Trophoblast cell (in vitro differentiated cells and primary cell): ENCODE measurements around the gene SRRM3.
"Not testable (repeated sequence)": the region's sequence is repeated elsewhere in the genome, so short reads cannot be mapped to it uniquely, and the experiment has no call there.

Source experiments
- DNase-seq, 2 donors: peaks; one replicate each; pipeline ENCODE4 v3.0.0-alpha.2; 2016
- H2AFZ ChIP-seq: 2 replicates; pipeline ENCODE4 v1.6.1; 2013; ENCODE audit warnings: low read length, moderate library complexity, mild to moderate bottlenecking; ENCODE audit not compliant: insufficient read depth, poor library complexity
- H2AK5ac ChIP-seq: 2 replicates; pipeline ENCODE4 v1.6.1; 2013; ENCODE audit warnings: mild to moderate bottlenecking, low read length
- H2BK120ac ChIP-seq: 2 replicates; pipeline ENCODE4 v1.6.1; 2013; ENCODE audit warnings: low read length, mild to moderate bottlenecking, moderate library complexity; ENCODE audit not compliant: insufficient read depth, poor library complexity
- H2BK12ac ChIP-seq: 2 replicates; pipeline ENCODE4 v1.6.1; 2013; ENCODE audit warnings: mild to moderate bottlenecking, low read length, moderate library complexity
- H2BK5ac ChIP-seq: 2 replicates; pipeline ENCODE4 v1.6.1; 2013; ENCODE audit warnings: low read length, low read depth, moderate library complexity, mild to moderate bottlenecking; ENCODE audit not compliant: poor library complexity
- H3K14ac ChIP-seq: 2 replicates; pipeline ENCODE4 v1.6.1; 2013; ENCODE audit warnings: mild to moderate bottlenecking, low read length
- H3K18ac ChIP-seq: 2 replicates; pipeline ENCODE4 v1.6.1; 2013; ENCODE audit warnings: mild to moderate bottlenecking, low read length
- H3K23ac ChIP-seq: 2 replicates; pipeline ENCODE4 v1.6.1; 2013; ENCODE audit warnings: low read length
- H3K27ac ChIP-seq: 2 replicates; pipeline ENCODE4 v1.5.1; 2013; ENCODE audit warnings: low read depth, mild to moderate bottlenecking, inconsistent platforms, low read length, moderate library complexity
- H3K27me3 ChIP-seq: 2 replicates; pipeline ENCODE4 v1.6.1; 2013; ENCODE audit warnings: inconsistent platforms, mild to moderate bottlenecking, low read length, moderate library complexity; ENCODE audit not compliant: insufficient read depth
- H3K36me3 ChIP-seq, 2 experiments: 1 replicate in 1 of 2; 2 replicates in 1 of 2; pipeline ENCODE4 v1.6.1; 2013; ENCODE audit warnings: low read length in 2 of 2, mild to moderate bottlenecking in 2 of 2, moderate library complexity in 1 of 2; ENCODE audit not compliant: insufficient read depth in 2 of 2, control insufficient read depth in 1 of 2
- H3K4ac ChIP-seq: 2 replicates; pipeline ENCODE4 v1.6.1; 2013; ENCODE audit warnings: low read depth, mild to moderate bottlenecking, low read length, moderate library complexity
- H3K4me1 ChIP-seq, 2 experiments: 1 replicate in 1 of 2; 2 replicates in 1 of 2; pipeline ENCODE4 v1.6.1; 2013; ENCODE audit warnings: low read length in 2 of 2, mild to moderate bottlenecking in 2 of 2, moderate library complexity in 1 of 2; ENCODE audit not compliant: insufficient read depth in 2 of 2, control insufficient read depth in 1 of 2
- H3K4me2 ChIP-seq: 2 replicates; pipeline ENCODE4 v1.6.1; 2013; ENCODE audit warnings: inconsistent platforms, mild to moderate bottlenecking, low read length, moderate library complexity
- H3K4me3 ChIP-seq: 2 replicates; pipeline ENCODE4 v1.5.1; 2013; ENCODE audit warnings: mild to moderate bottlenecking, low read depth, low read length, inconsistent platforms
- H3K79me1 ChIP-seq: one replicate; pipeline ENCODE4 v1.6.1; 2013; ENCODE audit warnings: low read length
- H3K79me2 ChIP-seq: 2 replicates; pipeline ENCODE4 v1.6.1; 2013; ENCODE audit warnings: low read length, mild to moderate bottlenecking; ENCODE audit not compliant: control insufficient read depth, insufficient read depth, poor library complexity
- H3K9ac ChIP-seq: 2 replicates; pipeline ENCODE4 v1.6.1; 2013; ENCODE audit warnings: mild to moderate bottlenecking, low read length
- H3K9me3 ChIP-seq: 2 replicates; pipeline ENCODE4 v1.6.1; 2013; ENCODE audit warnings: low read depth, mild to moderate bottlenecking, control low read depth, inconsistent platforms, low read length; ENCODE audit not compliant: insufficient read depth
- H4K12ac ChIP-seq: 2 replicates; pipeline ENCODE4 v1.6.1; 2013; ENCODE audit warnings: low read depth, mild to moderate bottlenecking, low read length, moderate library complexity
- H4K8ac ChIP-seq: 2 replicates; pipeline ENCODE4 v1.6.1; 2013; ENCODE audit warnings: low read depth, mild to moderate bottlenecking, low read length, moderate library complexity
- H4K91ac ChIP-seq: one replicate; pipeline ENCODE4 v1.6.1; 2013; ENCODE audit warnings: low read depth, mild to moderate bottlenecking, low read length, moderate library complexity
- WGBS: extraction: QIAGEN DNeasy Blood & Tissue Kit; methylation state at CpG from one replicate; pipeline ENCODE4 v1.1.7; 2013; ENCODE audit warnings: missing lambda C conversion rate; ENCODE audit not compliant: insufficient read length, insufficient coverage; ENCODE audit errors: extremely low coverage; 5-methylcytosine and 5-hydroxymethylcytosine counted together

SRRM3 gene

DNA sequence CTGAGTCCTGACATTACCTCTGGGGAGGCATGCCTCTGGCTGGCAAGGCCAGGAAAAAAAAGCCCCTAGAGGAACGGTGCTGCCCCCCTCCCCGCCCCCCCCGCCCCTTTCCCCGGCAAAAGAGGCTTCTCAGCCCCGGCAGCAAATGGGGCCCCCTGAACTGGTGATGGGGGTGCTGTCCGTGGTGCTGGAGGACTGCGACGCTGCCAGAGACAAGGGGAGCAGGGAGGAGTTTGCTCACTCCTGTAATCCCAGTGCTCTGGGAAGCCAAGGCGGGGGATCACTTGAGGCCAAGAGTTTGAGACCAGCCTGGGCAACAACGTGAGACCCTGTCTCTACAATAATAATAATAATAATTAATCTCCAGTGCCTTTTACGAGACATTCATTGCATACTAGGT, 23.7 kb downstream of the SRRM3 start:
- Histone ChIP-seq H3K27me3 (no peaks in the 10 kb centered on the region), H3K9ac (no peak overlapping the region), H2AFZ (no peak overlapping the region), H4K12ac (no peak overlapping the region), H4K8ac (no peak overlapping the region), H3K4me2 (no peak overlapping the region), H3K18ac (no peak overlapping the region), H3K14ac (no peak overlapping the region), H3K4me3 (no peak overlapping the region), H3K23ac (no peak overlapping the region), H2BK120ac (no peak overlapping the region), H2BK12ac (no peak overlapping the region), H3K36me3 (no peaks in the 10 kb centered on the region), H3K79me2 (no peaks in the 10 kb centered on the region), H4K91ac (no peak overlapping the region), H3K79me1 (no peaks in the 10 kb centered on the region), H3K4me1 (no peaks in the 10 kb centered on the region), H3K4ac (no peak overlapping the region), H3K9me3 (no peaks in the 10 kb centered on the region), H3K27ac (no peak overlapping the region), H2BK5ac (no peak overlapping the region), H2AK5ac (no peak overlapping the region)
- DNase-seq, result peak in 1 of 2 donors; percentile 11
- no CpG with 5 or more reads among the region's 11 CpGs for WGBS

DNA sequence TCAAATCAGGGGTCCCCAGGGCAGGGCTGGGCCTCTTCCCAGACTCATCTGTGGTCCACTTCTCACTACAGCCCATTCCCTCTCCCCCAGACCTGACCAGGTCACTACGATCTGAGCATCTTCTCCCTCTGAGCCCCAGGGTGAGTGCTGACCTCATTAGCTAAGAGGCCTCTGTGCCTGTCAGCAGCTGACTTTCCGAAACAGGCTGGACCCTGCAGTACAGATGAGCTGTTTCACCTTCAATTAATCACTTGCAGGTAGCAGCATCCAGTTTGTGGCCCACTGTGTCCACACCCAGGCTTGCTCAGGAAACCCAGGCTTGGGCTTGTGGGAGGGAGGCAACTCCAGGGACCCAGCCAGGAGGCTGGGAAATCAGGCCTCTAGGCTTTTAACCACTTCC, 24.3 kb downstream of the SRRM3 start:
- H3K4me3 ChIP-seq, result peak overlapping the region; percentile 49
- H3K27ac ChIP-seq, result no peak overlapping the region
- H2AFZ ChIP-seq, result no peak overlapping the region
- H3K18ac ChIP-seq, result no peak overlapping the region
- no peaks in the 10 kb centered on the region for H3K79me2 ChIP-seq
- no peak overlapping the region for H4K8ac ChIP-seq
- H3K4me1 ChIP-seq, result no peaks in the 10 kb centered on the region
- no peak overlapping the region for H3K4me2 ChIP-seq
- no peak overlapping the region for H4K12ac ChIP-seq
- H3K36me3 ChIP-seq, result no peaks in the 10 kb centered on the region
- H3K9ac ChIP-seq, result no peak overlapping the region
- no peak overlapping the region for H3K14ac ChIP-seq
- WGBS, result no CpG with 5 or more reads among the region's 2 CpGs
- H3K23ac ChIP-seq, result no peak overlapping the region
- H3K4ac ChIP-seq, result no peak overlapping the region
- H3K27me3 ChIP-seq, result no peaks in the 10 kb centered on the region
- no peak overlapping the region for H4K91ac ChIP-seq
- no peaks in the 10 kb centered on the region for H3K79me1 ChIP-seq
- no peak overlapping the region for H2BK5ac ChIP-seq
- H2AK5ac ChIP-seq, result no peak overlapping the region
- DNase-seq, result no peak
- H2BK12ac ChIP-seq, result no peak overlapping the region
- H3K9me3 ChIP-seq, result no peaks in the 10 kb centered on the region
- H2BK120ac ChIP-seq, result no peak overlapping the region

DNA sequence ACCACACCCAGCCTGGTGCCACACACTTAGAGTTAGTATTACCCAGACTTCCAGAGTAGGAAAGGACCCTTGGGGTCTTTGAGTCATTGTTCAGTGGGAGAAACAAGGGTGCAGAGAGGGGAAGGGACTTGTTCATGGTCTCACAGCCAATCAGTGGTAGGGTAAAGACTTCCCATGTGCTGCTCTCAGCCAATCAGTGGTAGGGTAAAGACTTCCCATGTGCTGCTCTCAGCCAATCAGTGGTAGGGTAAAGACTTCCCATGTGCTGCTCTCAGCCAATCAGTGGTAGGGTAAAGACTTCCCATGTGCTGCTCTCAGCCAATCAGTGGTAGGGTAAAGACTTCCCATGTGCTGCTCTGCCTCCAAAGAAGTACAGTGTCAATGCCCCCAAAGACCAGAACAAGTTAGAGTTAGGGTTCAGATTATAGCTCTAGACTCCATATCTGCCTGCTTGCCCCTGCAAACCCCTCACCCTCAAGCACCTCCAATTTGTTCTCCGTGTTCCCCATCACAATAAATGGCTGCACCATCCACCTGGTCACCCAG, 25.3 kb downstream of the SRRM3 start:
- H3K4ac ChIP-seq, H4K12ac ChIP-seq, H3K4me1 ChIP-seq, H3K9ac ChIP-seq, H3K36me3 ChIP-seq, H3K18ac ChIP-seq, H3K79me2 ChIP-seq, H2BK5ac ChIP-seq, H3K14ac ChIP-seq, H4K8ac ChIP-seq, H3K79me1 ChIP-seq, H2BK12ac ChIP-seq, H3K4me2 ChIP-seq, H3K23ac ChIP-seq, H2AFZ ChIP-seq, H3K27ac ChIP-seq, H3K27me3 ChIP-seq, H4K91ac ChIP-seq, H2AK5ac ChIP-seq, H3K4me3 ChIP-seq, H2BK120ac ChIP-seq, H3K9me3 ChIP-seq, DNase-seq: not testable (repeated sequence)
- WGBS, result no CpG with 5 or more reads among the region's 1 CpG

DNA sequence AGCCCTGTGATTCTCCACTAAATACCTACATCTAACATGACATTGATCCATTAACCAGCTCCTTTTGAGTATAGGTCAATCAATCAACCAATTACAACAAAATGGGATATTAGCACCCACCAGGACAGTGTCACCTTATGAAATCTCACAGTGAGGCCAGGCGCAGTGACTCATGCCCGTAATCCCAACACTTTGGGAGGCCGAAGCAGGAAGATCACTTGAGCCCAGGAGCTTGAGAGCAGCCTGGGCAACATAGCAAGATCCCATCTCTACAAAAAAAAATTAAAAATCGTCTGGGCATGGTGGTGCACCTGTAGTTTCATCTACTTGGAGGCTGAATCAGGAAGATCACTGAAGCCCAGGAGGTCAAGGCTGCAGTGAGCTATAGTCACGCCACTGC, 28.5 kb downstream of the SRRM3 start:
- Histone ChIP-seq H3K36me3 (no peaks in the 10 kb centered on the region), H3K9me3 (peaks cover 2% of the 10 kb centered on the region), H3K27ac (no peak overlapping the region), H3K9ac (no peak overlapping the region), H2BK120ac (no peak overlapping the region), H2AFZ (no peak overlapping the region), H2BK5ac (no peak overlapping the region), H3K27me3 (no peaks in the 10 kb centered on the region), H4K8ac (no peak overlapping the region), H3K18ac (no peak overlapping the region), H3K14ac (no peak overlapping the region), H3K4me3 (peak overlapping the region; percentile 30), H4K91ac (no peak overlapping the region), H4K12ac (no peak overlapping the region), H3K4me1 (peaks cover 2 to 5% of the 10 kb centered on the region in 2 experiments), H3K4ac (no peak overlapping the region), H3K23ac (no peak overlapping the region), H3K79me1 (no peaks in the 10 kb centered on the region), H3K4me2 (no peak overlapping the region), H2AK5ac (no peak overlapping the region), H3K79me2 (no peaks in the 10 kb centered on the region), H2BK12ac (no peak overlapping the region)
- DNase-seq, result no peak
- no CpG with 5 or more reads among the region's 5 CpGs for WGBS
